ENCODE results near the gene DOCK8.

The DOCK8 gene

DNA sequence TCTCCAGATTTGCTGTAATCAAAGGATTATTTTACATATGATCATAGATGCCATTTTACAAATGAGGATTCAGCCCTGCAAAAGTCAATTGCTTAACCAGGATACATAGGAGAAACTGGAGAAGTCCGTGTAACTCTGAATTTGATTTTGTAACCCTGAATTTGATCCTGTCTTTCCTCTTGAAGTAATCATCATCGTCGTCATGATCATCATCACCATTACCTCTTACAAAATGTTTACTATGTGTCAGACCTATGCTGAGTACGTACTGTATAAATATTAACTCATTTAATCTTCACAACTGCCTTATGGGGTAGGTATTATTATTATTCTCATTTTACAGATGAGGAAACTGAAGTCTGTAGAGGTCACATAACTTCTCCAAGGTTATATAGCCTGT lies 271.5 kb downstream of the DOCK8 start:
- Histone ChIP-seq H3K27me3 (ENCODE audit: insufficient read depth, low read length) (no peaks in the 10 kb centered on the region), H4K20me1 (ENCODE audit: insufficient read depth, low read length) (no peaks in the 10 kb centered on the region), H2AFZ (ENCODE audit: low read length) (no peak overlapping the region), H3K9me3 (ENCODE audit: low read length) (no peaks in the 10 kb centered on the region), H3K9me2 (ENCODE audit: low read depth, low read length) (no peaks in the 10 kb centered on the region), H3K79me2 (ENCODE audit: insufficient read depth, low read length) (no peaks in the 10 kb centered on the region), H3K4me3 (ENCODE audit: low read depth, low read length, poor library complexity, severe bottlenecking) (no peak overlapping the region), H3K36me3 (ENCODE audit: insufficient read depth, low read length) (no peaks in the 10 kb centered on the region), H3K9ac (ENCODE audit: low read length) (no peak overlapping the region), H3F3A (ENCODE audit: insufficient read depth, low read length) (no peaks in the 10 kb centered on the region), H3K27ac (ENCODE audit: low read depth, low read length, poor library complexity, severe bottlenecking) (no peak overlapping the region), H3K4me2 (ENCODE audit: low read length) (no peak overlapping the region), H3K4me1 (ENCODE audit: insufficient read depth, low read length, severe bottlenecking) (no peaks in the 10 kb centered on the region)
- TF ChIP-seq, protein P1, sequence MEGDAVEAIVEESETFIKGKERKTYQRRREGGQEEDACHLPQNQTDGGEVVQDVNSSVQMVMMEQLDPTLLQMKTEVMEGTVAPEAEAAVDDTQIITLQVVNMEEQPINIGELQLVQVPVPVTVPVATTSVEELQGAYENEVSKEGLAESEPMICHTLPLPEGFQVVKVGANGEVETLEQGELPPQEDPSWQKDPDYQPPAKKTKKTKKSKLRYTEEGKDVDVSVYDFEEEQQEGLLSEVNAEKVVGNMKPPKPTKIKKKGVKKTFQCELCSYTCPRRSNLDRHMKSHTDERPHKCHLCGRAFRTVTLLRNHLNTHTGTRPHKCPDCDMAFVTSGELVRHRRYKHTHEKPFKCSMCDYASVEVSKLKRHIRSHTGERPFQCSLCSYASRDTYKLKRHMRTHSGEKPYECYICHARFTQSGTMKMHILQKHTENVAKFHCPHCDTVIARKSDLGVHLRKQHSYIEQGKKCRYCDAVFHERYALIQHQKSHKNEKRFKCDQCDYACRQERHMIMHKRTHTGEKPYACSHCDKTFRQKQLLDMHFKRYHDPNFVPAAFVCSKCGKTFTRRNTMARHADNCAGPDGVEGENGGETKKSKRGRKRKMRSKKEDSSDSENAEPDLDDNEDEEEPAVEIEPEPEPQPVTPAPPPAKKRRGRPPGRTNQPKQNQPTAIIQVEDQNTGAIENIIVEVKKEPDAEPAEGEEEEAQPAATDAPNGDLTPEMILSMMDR (IDR thresholded peaks at IDR 0.05; ENCODE audit: low read length): no peak
- TF ChIP-seq EZH2 (IDR thresholded peaks at IDR 0.05; ENCODE audit: borderline replicate concordance, low read length): no peak

GRCh38 chr9:487429-487828 lies 272.8 kb downstream of the DOCK8 start:
- no peak overlapping the region for H3K4me3 ChIP-seq (ENCODE audit: low read depth, low read length, poor library complexity, severe bottlenecking)
- H3K9ac ChIP-seq (ENCODE audit: low read length): no peak overlapping the region
- no peaks in the 10 kb centered on the region for H3K36me3 ChIP-seq (ENCODE audit: insufficient read depth, low read length)
- H3F3A ChIP-seq (ENCODE audit: insufficient read depth, low read length): no peaks in the 10 kb centered on the region
- H3K4me1 ChIP-seq (ENCODE audit: insufficient read depth, low read length, severe bottlenecking): no peaks in the 10 kb centered on the region
- TF ChIP-seq EZH2 (IDR thresholded peaks at IDR 0.05; ENCODE audit: borderline replicate concordance, low read length): no peak
- TF ChIP-seq, protein P1 (IDR thresholded peaks at IDR 0.05; ENCODE audit: low read length): no peak
- no peak overlapping the region for H2AFZ ChIP-seq (ENCODE audit: low read length)
- no peaks in the 10 kb centered on the region for H3K9me3 ChIP-seq (ENCODE audit: low read length)
- H3K9me2 ChIP-seq (ENCODE audit: low read depth, low read length): no peaks in the 10 kb centered on the region
- no peak overlapping the region for H3K27ac ChIP-seq (ENCODE audit: low read depth, low read length, poor library complexity, severe bottlenecking)
- H3K4me2 ChIP-seq (ENCODE audit: low read length): no peak overlapping the region
- H3K27me3 ChIP-seq (ENCODE audit: insufficient read depth, low read length): no peaks in the 10 kb centered on the region
- no peaks in the 10 kb centered on the region for H3K79me2 ChIP-seq (ENCODE audit: insufficient read depth, low read length)
- H4K20me1 ChIP-seq (ENCODE audit: insufficient read depth, low read length): no peaks in the 10 kb centered on the region

DNA sequence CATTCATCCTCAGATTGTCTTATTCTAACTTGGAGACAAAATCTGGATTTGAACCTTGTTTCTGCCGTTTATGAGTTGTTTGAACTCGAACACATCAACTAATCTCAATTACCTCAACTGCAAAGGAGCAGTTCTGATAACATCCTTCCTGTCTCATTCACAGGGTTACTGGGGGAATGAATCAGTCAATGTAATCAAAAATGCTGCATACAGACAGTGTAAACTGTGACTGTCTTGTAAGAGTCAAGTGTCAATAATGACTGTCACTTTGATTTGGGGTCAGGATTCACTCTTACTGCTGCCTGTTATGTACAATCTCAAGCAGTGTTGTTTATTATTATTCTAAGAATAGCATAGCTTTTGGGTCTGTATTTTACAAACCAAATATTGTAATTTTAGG lies 273.8 kb downstream of the DOCK8 start:
- H3F3A ChIP-seq (ENCODE audit: insufficient read depth, low read length): no peaks in the 10 kb centered on the region
- H3K27me3 ChIP-seq (ENCODE audit: insufficient read depth, low read length): no peaks in the 10 kb centered on the region
- H3K4me2 ChIP-seq (ENCODE audit: low read length): no peak overlapping the region
- no peaks in the 10 kb centered on the region for H3K79me2 ChIP-seq (ENCODE audit: insufficient read depth, low read length)
- no peaks in the 10 kb centered on the region for H3K36me3 ChIP-seq (ENCODE audit: insufficient read depth, low read length)
- H3K27ac ChIP-seq (ENCODE audit: low read depth, low read length, poor library complexity, severe bottlenecking): no peak overlapping the region
- H3K9me2 ChIP-seq (ENCODE audit: low read depth, low read length): no peaks in the 10 kb centered on the region
- H3K4me1 ChIP-seq (ENCODE audit: insufficient read depth, low read length, severe bottlenecking): no peaks in the 10 kb centered on the region
- no peaks in the 10 kb centered on the region for H3K9me3 ChIP-seq (ENCODE audit: low read length)
- H3K4me3 ChIP-seq (ENCODE audit: low read depth, low read length, poor library complexity, severe bottlenecking): no peak overlapping the region
- TF ChIP-seq, protein P1 (IDR thresholded peaks at IDR 0.05; ENCODE audit: low read length): no peak
- TF ChIP-seq EZH2 (IDR thresholded peaks at IDR 0.05; ENCODE audit: borderline replicate concordance, low read length): no peak
- no peak overlapping the region for H2AFZ ChIP-seq (ENCODE audit: low read length)
- H4K20me1 ChIP-seq (ENCODE audit: insufficient read depth, low read length): no peaks in the 10 kb centered on the region
- no peak overlapping the region for H3K9ac ChIP-seq (ENCODE audit: low read length)

Measured in OCI-LY1 (cell line).